GM23248 (cell line): ENCODE data around the gene ULBP3. TPM values are rescaled to one million over a fixed set of nuclear protein-coding genes. Genes with fewer than 3 reads are reported as not detected.

ENCODE experiments used
- DNase-seq: peaks from one replicate; pipeline ENCODE4 v3.0.0-alpha.2; 2015
- H2AFZ ChIP-seq: fragments of 200-600 bp; sonication (generic); 2 replicates; pipeline ENCODE4 v1.6.1; 2016; ENCODE audit warnings: antibody characterized with exemption
- H3F3A ChIP-seq: fragments of 200-600 bp; sonication (generic); 2 replicates; pipeline ENCODE4 v1.6.1; 2016; ENCODE audit warnings: mild to moderate bottlenecking, antibody characterized with exemption, mixed run types; ENCODE audit not compliant: insufficient read depth
- H3K27ac ChIP-seq: fragments of 200-600 bp; sonication (generic); 2 replicates; pipeline ENCODE4 v1.5.1; 2016; ENCODE audit warnings: mild to moderate bottlenecking
- H3K27me3 ChIP-seq: fragments of 200-600 bp; sonication (generic); replicated peaks from 2 replicates; pipeline ENCODE4 v1.6.1; 2016; ENCODE audit warnings: mild to moderate bottlenecking; ENCODE audit not compliant: insufficient read depth
- H3K36me3 ChIP-seq: fragments of 200-600 bp; sonication (generic); 2 replicates; pipeline ENCODE4 v1.6.1; 2016; ENCODE audit warnings: low read depth, mild to moderate bottlenecking
- H3K4me1 ChIP-seq: fragments of 200-600 bp; sonication (generic); 2 replicates; pipeline ENCODE4 v1.6.1; 2016; ENCODE audit warnings: mild to moderate bottlenecking; ENCODE audit not compliant: insufficient read depth
- H3K4me2 ChIP-seq: fragments of 200-600 bp; sonication (generic); one replicate; pipeline ENCODE4 v1.6.1; 2016; ENCODE audit warnings: mild to moderate bottlenecking; ENCODE audit not compliant: unreplicated experiment
- H3K4me3 ChIP-seq: fragments of 200-600 bp; sonication (generic); 2 replicates; pipeline ENCODE4 v1.5.1; 2016; ENCODE audit warnings: mild to moderate bottlenecking
- H3K79me2 ChIP-seq: fragments of 200-600 bp; sonication (generic); 2 replicates; pipeline ENCODE4 v1.6.1; 2016; ENCODE audit warnings: mild to moderate bottlenecking; ENCODE audit not compliant: insufficient read depth
- H3K9ac ChIP-seq: fragments of 200-600 bp; sonication (generic); 2 replicates; pipeline ENCODE4 v1.6.1; 2016; ENCODE audit warnings: mild to moderate bottlenecking
- H3K9me2 ChIP-seq: fragments of 200-600 bp; sonication (generic); 2 replicates; pipeline ENCODE4 v1.6.1; 2016; ENCODE audit warnings: mixed run types, mild to moderate bottlenecking, moderate library complexity; ENCODE audit not compliant: insufficient read depth
- H3K9me3 ChIP-seq: fragments of 200-600 bp; sonication (generic); one replicate; pipeline ENCODE4 v1.6.1; 2017; ENCODE audit warnings: low read depth
- H4K20me1 ChIP-seq: fragments of 200-600 bp; sonication (generic); 2 replicates; pipeline ENCODE4 v1.6.0; 2016; ENCODE audit not compliant: insufficient read depth
- EZH2 ChIP-seq: fragments of 200-600 bp; sonication (generic); IDR thresholded peaks from 2 replicates; pipeline ENCODE4 v1.6.1; 2018; ENCODE audit warnings: antibody characterized with exemption, mild to moderate bottlenecking; ENCODE audit not compliant: insufficient read depth, poor library complexity, severe bottlenecking
- EZH2phosphoT487 ChIP-seq: fragments of 200-600 bp; sonication (generic); IDR thresholded peaks from 2 replicates; pipeline ENCODE4 v1.6.1; 2018; ENCODE audit warnings: antibody characterized with exemption, moderate library complexity, mild to moderate bottlenecking, low read depth; ENCODE audit not compliant: insufficient read depth
- WGBS, 2 experiments: methylation state at CpG; one replicate each; pipeline ENCODE4 v1.1.6; 2015 to 2017; ENCODE audit warnings: low lambda C conversion rate in 2 of 2, low coverage in 1 of 2; ENCODE audit errors: missing lambda C conversion rate in 2 of 2; 5-methylcytosine and 5-hydroxymethylcytosine counted together
- in situ Hi-C: fragments of 300-500 bp; cut with MboI; formaldehyde crosslinking; loops from 2 replicates; pipeline ENCODE4 v1.15.0; 2020
- polyA plus RNA-seq: library from polyadenylated mRNA; unstranded; fragments of >200 nt; fragmentation: Nextera tagmentation; extraction: Ambion mirVana; gene quantifications from 2 replicates; pipeline ENCODE4 v1.2.1, GENCODE V29; 2016
- total RNA-seq: library from RNA; depleted of rRNA; stranded (reverse); fragments of >200 nt; shearing (Covaris generic); gene quantifications from 2 replicates; pipeline ENCODE4 v1.2.3, GENCODE V29; 2014

Gene ULBP3
- total and polyA plus RNA-seq, 2 experiments from 2014 or later: 4.4 to 12.6 TPM

DNA sequence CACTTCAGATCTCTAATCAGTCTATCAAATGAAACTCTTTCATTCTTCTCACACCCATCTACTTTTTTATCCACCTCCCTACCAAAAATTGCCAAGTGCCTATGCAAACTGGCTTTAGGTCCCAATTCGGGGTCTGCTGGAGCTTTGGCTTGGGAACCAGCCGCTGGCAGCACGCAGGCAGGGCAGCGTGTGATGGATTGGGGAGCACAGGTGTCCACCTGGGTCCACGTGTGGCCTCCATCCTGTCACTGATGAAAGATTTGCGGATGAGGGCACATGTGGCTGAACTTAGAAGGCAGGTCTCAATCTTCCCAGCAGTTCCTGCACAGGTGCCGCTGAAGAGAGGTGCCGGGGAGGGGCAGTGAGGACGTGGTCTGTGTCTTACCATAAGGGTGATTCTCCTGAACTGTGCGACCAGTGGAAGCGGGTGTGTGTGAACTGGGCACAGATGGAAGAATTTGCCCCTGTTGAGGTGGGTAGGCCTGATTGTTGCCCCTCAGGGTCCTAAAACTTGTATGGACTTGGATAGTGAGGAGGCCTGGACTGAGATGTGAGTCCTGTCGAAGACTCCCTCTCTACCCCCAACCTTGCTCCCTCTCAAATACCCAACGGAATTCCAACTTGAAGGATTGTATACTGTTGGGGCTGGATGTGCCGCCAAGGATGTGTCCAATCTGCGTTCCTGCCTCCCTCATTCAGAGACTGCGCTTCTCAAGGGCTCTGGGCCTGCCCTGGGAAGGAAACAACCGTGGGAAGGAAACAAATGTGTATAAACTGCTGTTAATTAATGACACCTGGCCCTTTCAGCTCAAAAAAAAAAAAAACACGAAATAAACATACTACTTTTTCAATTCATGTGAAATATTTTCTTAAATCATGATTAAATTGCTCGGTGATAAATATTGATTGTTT is 25.2 kb downstream of the ULBP3 start:
- Histone ChIP-seq H2AFZ (no peak overlapping the region), H4K20me1 (no peaks in the 10 kb centered on the region), H3K4me1 (no peaks in the 10 kb centered on the region), H3K9me3 (no peaks in the 10 kb centered on the region), H3K9ac (no peak overlapping the region), H3K27ac (no peak overlapping the region), H3K27me3 (peaks cover 40% of the 10 kb centered on the region), H3K36me3 (no peaks in the 10 kb centered on the region), H3K79me2 (no peaks in the 10 kb centered on the region), H3F3A (no peaks in the 10 kb centered on the region), H3K9me2 (no peaks in the 10 kb centered on the region), H3K4me2 (no peak overlapping the region), H3K4me3 (no peak overlapping the region)
- no peak for DNase-seq
- TF ChIP-seq EZH2 (no peak), EZH2phosphoT487 (no peak)
- 55% methylated on average over 19 of the region's 19 CpGs for WGBS, 2 experiments
- in situ Hi-C loops: no loop called here

DNA sequence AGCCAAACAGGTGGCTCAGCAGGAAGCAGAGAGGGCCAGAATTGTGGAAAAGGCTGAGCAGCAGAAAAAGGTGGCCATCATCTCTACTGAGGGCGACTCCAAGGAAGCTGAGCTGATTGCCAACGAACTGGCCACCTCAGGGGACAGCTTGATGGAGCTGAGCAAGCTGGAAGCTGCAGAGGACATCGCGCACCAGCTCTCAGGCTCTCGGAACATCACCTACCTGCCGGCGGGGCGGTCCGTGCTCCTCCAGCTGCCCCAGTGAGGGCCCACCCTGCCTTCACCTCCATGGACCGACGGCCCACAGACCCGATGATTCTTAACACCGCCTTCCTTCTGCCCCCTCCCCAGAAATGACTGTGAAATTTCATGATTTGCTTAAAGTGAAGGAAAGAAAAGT is 25.8 kb downstream of the ULBP3 start:
- Histone ChIP-seq H3K9me3 (no peaks in the 10 kb centered on the region), H3K4me1 (no peaks in the 10 kb centered on the region), H3K9me2 (no peaks in the 10 kb centered on the region), H4K20me1 (no peaks in the 10 kb centered on the region), H3K4me3 (no peak overlapping the region), H3K79me2 (no peaks in the 10 kb centered on the region), H3K27me3 (peaks cover 47% of the 10 kb centered on the region), H3K4me2 (no peak overlapping the region), H3K9ac (no peak overlapping the region), H2AFZ (no peak overlapping the region), H3F3A (no peaks in the 10 kb centered on the region), H3K36me3 (no peaks in the 10 kb centered on the region), H3K27ac (no peak overlapping the region)
- 72 to 76% methylated on average over 13 of the region's 13 CpGs for WGBS, 2 experiments
- in situ Hi-C loops: no loop called here
- no peak for DNase-seq
- TF ChIP-seq EZH2 (no peak), EZH2phosphoT487 (no peak)

DNA sequence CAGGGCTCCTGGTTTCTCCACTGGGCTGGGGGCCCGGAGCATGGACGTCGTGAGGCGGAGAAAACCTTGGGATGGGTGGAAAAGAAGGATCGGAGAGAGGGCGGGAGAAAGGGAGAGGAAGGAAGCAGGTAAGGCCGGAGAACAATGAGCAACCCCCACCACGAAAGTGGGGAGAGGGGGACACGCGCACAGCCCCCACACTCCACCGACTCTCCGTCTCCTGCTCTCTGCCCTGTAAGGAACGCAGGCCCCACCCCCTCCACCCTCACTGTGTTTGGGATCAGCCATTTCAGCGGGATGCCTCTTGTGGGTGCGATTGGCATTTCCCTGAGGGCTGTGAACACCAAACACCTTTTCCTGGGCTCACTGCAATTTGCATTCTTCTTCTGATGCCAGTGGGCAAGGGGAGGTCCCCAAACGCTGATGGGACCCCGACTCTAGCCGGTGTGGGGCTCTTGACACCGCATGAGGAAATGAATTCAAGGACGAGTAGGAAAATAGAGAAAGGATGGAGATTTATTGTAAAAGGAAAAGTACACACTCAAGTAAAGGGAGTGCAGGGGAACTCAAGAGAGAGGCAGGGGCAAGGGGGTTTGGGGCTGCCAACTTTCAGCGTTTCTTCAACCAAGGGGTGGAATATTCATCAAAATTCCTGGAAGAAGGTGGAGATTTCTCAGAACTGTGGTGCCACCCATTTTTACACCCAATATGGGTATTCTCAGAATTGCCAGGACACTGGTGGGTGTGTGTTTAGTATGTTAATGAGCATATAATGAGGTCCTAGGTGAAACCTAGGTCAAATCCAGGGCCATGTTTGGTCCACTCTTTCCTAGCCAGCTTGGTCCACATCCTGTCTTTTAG is 30.5 kb downstream of the ULBP3 start:
- DNase-seq: peak; percentile 24
- Histone ChIP-seq H2AFZ (no peak overlapping the region), H3K9me3 (no peaks in the 10 kb centered on the region), H3K4me3 (no peak overlapping the region), H3F3A (no peaks in the 10 kb centered on the region), H3K9ac (no peak overlapping the region), H3K4me2 (no peak overlapping the region), H3K27me3 (peaks cover 88% of the 10 kb centered on the region), H3K79me2 (no peaks in the 10 kb centered on the region), H3K9me2 (no peaks in the 10 kb centered on the region), H3K36me3 (no peaks in the 10 kb centered on the region), H3K4me1 (peaks cover 3% of the 10 kb centered on the region; the same call in 1 of the 2 replicates), H4K20me1 (no peaks in the 10 kb centered on the region), H3K27ac (no peak overlapping the region)
- TF ChIP-seq EZH2: peak; percentile 91
- TF ChIP-seq EZH2phosphoT487: no peak
- WGBS, 2 experiments: 3 to 4% methylated on average over 19 to 21 of the region's 21 CpGs
- in situ Hi-C loops: no loop called here

GRCh38 chr6:150037526-150038201 is 31.3 kb downstream of the ULBP3 start:
- Histone ChIP-seq H3K4me2 (peak overlapping the region; percentile 17), H3K4me1 (peaks cover 3% of the 10 kb centered on the region; the same call in 1 of the 2 replicates), H3K36me3 (no peaks in the 10 kb centered on the region), H4K20me1 (no peaks in the 10 kb centered on the region), H3K27ac (no peak overlapping the region), H3K27me3 (peaks cover 81% of the 10 kb centered on the region), H3K79me2 (no peaks in the 10 kb centered on the region), H3K9me3 (no peaks in the 10 kb centered on the region), H3K9me2 (no peaks in the 10 kb centered on the region), H2AFZ (no peak overlapping the region), H3K9ac (no peak overlapping the region), H3K4me3 (peak overlapping the region; percentile 37; the same call in 1 of the 2 replicates), H3F3A (no peaks in the 10 kb centered on the region)
- DNase-seq: peak; percentile 19
- WGBS, 2 experiments: 3% methylated on average over 49 to 50 of the region's 55 CpGs
- TF ChIP-seq EZH2phosphoT487 (peak; percentile 77; the same call in 1 of the 2 replicates), EZH2 (peak; percentile 99)
- in situ Hi-C loops: no loop called here
